ENCODE measurements around the gene KRTCAP2.
"Not testable (repeated sequence)": the region's sequence is repeated elsewhere in the genome, so short reads cannot be mapped to it uniquely, and the experiment has no call there.

KRTCAP2 gene

GRCh38 chr1:155167166-155168104 is 5.7 kb downstream of the KRTCAP2 start:
- DNase-seq: peak; percentile 88

- DNase-seq: no peak
Measured at GRCh38 chr1:155166471-155167165, 6.5 kb downstream of the KRTCAP2 start.

- DNase-seq: no peak
Measured at GRCh38 chr1:155166051-155166470, 7.0 kb downstream of the KRTCAP2 start.

GRCh38 chr1:155164625-155165024 is 8.5 kb downstream of the KRTCAP2 start:
- not testable (repeated sequence) for DNase-seq

GRCh38 chr1:155163785-155164184 is 9.3 kb downstream of the KRTCAP2 start:
- DNase-seq: not testable (repeated sequence)

GRCh38 chr1:155162631-155163030 is 10.5 kb downstream of the KRTCAP2 start:
- DNase-seq: not testable (repeated sequence)

- DNase-seq: no peak
Measured at GRCh38 chr1:155160128-155160527, 13.0 kb downstream of the KRTCAP2 start.

- no peak for DNase-seq
Measured at GRCh38 chr1:155158991-155159390, 14.1 kb downstream of the KRTCAP2 start.

- not testable (repeated sequence) for DNase-seq
Measured at GRCh38 chr1:155155996-155156643, 17.0 kb downstream of the KRTCAP2 start.

GRCh38 chr1:155145491-155145890 is 27.6 kb downstream of the KRTCAP2 start:
- DNase-seq: no peak

- DNase-seq: no peak
Measured at GRCh38 chr1:155141749-155142148, 31.4 kb downstream of the KRTCAP2 start.

- no peak for DNase-seq
Measured at GRCh38 chr1:155140630-155140953, 32.5 kb downstream of the KRTCAP2 start.

- peak; percentile 80 for DNase-seq
Measured at GRCh38 chr1:155139895-155140629, 33.0 kb downstream of the KRTCAP2 start, which contains the start of gene DPM3. Gene DPM3, minus strand, starts transcription at chr1:155140531. Its CDS starts 291 bp downstream, at chr1:155140240.

- no peak for DNase-seq
Measured at GRCh38 chr1:155137154-155137949, 35.8 kb downstream of the KRTCAP2 start.

- DNase-seq: no peak
Measured at GRCh38 chr1:155136748-155137147, 36.4 kb downstream of the KRTCAP2 start.

GRCh38 chr1:155135415-155136028 is 37.6 kb downstream of the KRTCAP2 start, which contains the start of gene SLC50A1:
Gene SLC50A1, plus strand, starts transcription at chr1:155135852. Its CDS starts 60 bp downstream, at chr1:155135912.
- peak; percentile 90 for DNase-seq

- peak; percentile 55 for DNase-seq
Measured at GRCh38 chr1:155134880-155135414, 38.2 kb downstream of the KRTCAP2 start.

GRCh38 chr1:155134322-155134721 is 38.8 kb downstream of the KRTCAP2 start:
- no peak for DNase-seq

- DNase-seq: no peak
Measured at GRCh38 chr1:155133799-155134281, 39.3 kb downstream of the KRTCAP2 start.

- DNase-seq: no peak
Measured at GRCh38 chr1:155131856-155132255, 41.2 kb downstream of the KRTCAP2 start.

- no peak for DNase-seq
Measured at GRCh38 chr1:155131285-155131684, 41.8 kb downstream of the KRTCAP2 start.
